Keratinocyte (primary cell): ENCODE data around the gene WNT4.

Source experiments
- EZH2 ChIP-seq: IDR thresholded peaks from one replicate; pipeline ENCODE4 v1.6.1; 2012; ENCODE audit warnings: inconsistent platforms, mild to moderate bottlenecking, low read length, moderate library complexity
- TF ChIP-seq, protein P1 (sequence below), 3 experiments: IDR thresholded peaks in 1 of 3; conservative IDR thresholded peaks in 1 of 3; optimal IDR thresholded peaks in 1 of 3; 2 replicates in 2 of 3; 3 replicates in 1 of 3; pipeline versions ENCODE3 to v1.5.1; 2011; ENCODE audit warnings: low read length in 3 of 3, mild to moderate bottlenecking in 3 of 3, moderate library complexity in 2 of 3, control low read depth in 1 of 3, inconsistent platforms in 1 of 3; ENCODE audit not compliant: insufficient read depth in 2 of 3; ENCODE audit errors: extremely low read depth in 1 of 3

DNA sequence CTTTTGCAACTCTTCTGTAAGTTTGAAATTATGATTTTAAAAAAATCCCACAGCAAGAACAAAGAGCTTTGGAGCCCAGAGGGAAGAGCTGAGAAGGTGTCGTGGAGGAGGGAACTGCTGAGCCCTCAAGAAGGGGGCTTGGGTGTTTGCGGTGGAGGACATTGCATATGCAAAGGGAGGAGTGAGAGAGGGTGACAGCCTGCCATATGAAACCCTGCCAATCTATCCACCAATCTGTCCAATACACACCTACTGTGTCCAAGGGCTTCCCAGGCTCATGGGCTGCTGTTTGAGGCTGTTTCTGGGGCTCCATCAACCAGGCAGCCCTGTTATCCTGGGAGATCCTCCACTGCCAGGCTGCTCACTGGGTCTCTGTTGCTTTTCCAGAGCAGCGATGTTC lies 15.2 kb downstream of the WNT4 start:
- TF ChIP-seq, protein P1, sequence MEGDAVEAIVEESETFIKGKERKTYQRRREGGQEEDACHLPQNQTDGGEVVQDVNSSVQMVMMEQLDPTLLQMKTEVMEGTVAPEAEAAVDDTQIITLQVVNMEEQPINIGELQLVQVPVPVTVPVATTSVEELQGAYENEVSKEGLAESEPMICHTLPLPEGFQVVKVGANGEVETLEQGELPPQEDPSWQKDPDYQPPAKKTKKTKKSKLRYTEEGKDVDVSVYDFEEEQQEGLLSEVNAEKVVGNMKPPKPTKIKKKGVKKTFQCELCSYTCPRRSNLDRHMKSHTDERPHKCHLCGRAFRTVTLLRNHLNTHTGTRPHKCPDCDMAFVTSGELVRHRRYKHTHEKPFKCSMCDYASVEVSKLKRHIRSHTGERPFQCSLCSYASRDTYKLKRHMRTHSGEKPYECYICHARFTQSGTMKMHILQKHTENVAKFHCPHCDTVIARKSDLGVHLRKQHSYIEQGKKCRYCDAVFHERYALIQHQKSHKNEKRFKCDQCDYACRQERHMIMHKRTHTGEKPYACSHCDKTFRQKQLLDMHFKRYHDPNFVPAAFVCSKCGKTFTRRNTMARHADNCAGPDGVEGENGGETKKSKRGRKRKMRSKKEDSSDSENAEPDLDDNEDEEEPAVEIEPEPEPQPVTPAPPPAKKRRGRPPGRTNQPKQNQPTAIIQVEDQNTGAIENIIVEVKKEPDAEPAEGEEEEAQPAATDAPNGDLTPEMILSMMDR (optimal IDR thresholded peaks at IDR 0.05 in 1 of 3, IDR thresholded peaks at IDR 0.05 in 1 of 3, conservative IDR thresholded peaks at IDR 0.05 in 1 of 3; ENCODE audit: extremely low read depth in 1 of 3, insufficient read depth in 2 of 3, low read length in 3 of 3), result no peak
- no peak for TF ChIP-seq EZH2
